ENCODE measurements around the gene USP40. TPM values are rescaled to one million over a fixed set of nuclear protein-coding genes. Genes with fewer than 3 reads are reported as not detected.

The USP40 gene
- total and polyA plus RNA-seq, 10 of the 15 experiments (the other 5 are each of a cell fraction or from before 2014, with no cell fraction given): 3.4 to 20.8 (median 15.2) TPM

GRCh38 chr2:233542507-233542906 is 24.1 kb downstream of the USP40 start (continued):
- TF ChIP-seq SKIL (IDR thresholded peaks at IDR 0.05; ENCODE audit: low read depth, poor library complexity, severe bottlenecking) (no peak), ZBTB4 (CRISPR knock-in tag; IDR thresholded peaks at IDR 0.05) (no peak), NKRF (conservative IDR thresholded peaks at IDR 0.05) (no peak), GABPA (IDR thresholded peaks at IDR 0.05; ENCODE audit: low read depth) (no peak)

GRCh38 chr2:233538741-233539140 is 27.8 kb downstream of the USP40 start:
- BruUV-seq (replicated peaks): no TSS peak
- TF ChIP-seq ZNF592 (IDR thresholded peaks at IDR 0.05) (no peak), EED (IDR thresholded peaks at IDR 0.05; ENCODE audit: low read depth) (no peak), FOXM1 (IDR thresholded peaks at IDR 0.05; ENCODE audit: low read depth, low read length) (no peak), CBX3 (IDR thresholded peaks at IDR 0.05; ENCODE audit: borderline replicate concordance, low read depth) (no peak)

More at GRCh38 chr2:233538741-233539140, 27.8 kb downstream of the USP40 start:
- H3K79me2 ChIP-seq (ENCODE audit: control insufficient read depth, insufficient read depth, low read length): no peaks in the 10 kb centered on the region
- ATAC-seq (no peak), FAIRE-seq (no peak), DNase-seq (ENCODE audit: low read depth, low spot score) (no peak)
- 86% methylated on average over 5 of the region's 5 CpGs for WGBS (ENCODE audit: insufficient coverage, insufficient replicate concordance, low lambda C conversion rate, missing lambda C conversion rate)
- no peak overlapping the region for H2AFZ ChIP-seq (ENCODE audit: control insufficient read depth, low read depth, low read length)
- intact Hi-C loops (cut with micrococcal nuclease; ENCODE audit: unreplicated experiment) (no loop called here), in situ Hi-C loops (cut with MboI) (no loop called here)
- ChIA-PET POLR2A (no interaction called here), SMC1A (ENCODE audit: uncharacterized antibody, unreplicated experiment) (interaction anchor here (0.5 to 0.6 kb wide), 2 partner anchors 13 to 52 kb away, joined by 3 read pairs; no protein-coding TSS in a partner anchor), RAD21 (ENCODE audit: unreplicated experiment) (no interaction called here), CTCF (no interaction called here)
- no peak overlapping the region for H3K4me2 ChIP-seq (ENCODE audit: control insufficient read depth, insufficient read depth)
- no peak overlapping the region for H3K27ac ChIP-seq (ENCODE audit: control insufficient read depth, insufficient read depth)
- H3K4me1 ChIP-seq (ENCODE audit: control insufficient read depth, insufficient read depth, low read length): no peaks in the 10 kb centered on the region
- no peaks in the 10 kb centered on the region for H3K9me3 ChIP-seq (replicated peaks; ENCODE audit: control insufficient read depth, insufficient read depth, low read length)
- no peaks in the 10 kb centered on the region for H3K27me3 ChIP-seq (replicated peaks in 1 of 2; ENCODE audit: control insufficient read depth in 2 of 2, insufficient read depth in 2 of 2, low read length in 1 of 2)
- H3K36me3 ChIP-seq (ENCODE audit: control insufficient read depth in 2 of 2, insufficient read depth in 2 of 2, low read length in 1 of 2): no peaks in the 10 kb centered on the region; a peak in 1 of 4 replicates
- no peak overlapping the region for H3K4me3 ChIP-seq
- no peak overlapping the region for H3K9ac ChIP-seq (ENCODE audit: control insufficient read depth, insufficient read depth, low read length)
- no peaks in the 10 kb centered on the region for H4K20me1 ChIP-seq (ENCODE audit: control insufficient read depth, insufficient read depth)

Measured in GM12878 (cell line).